SK-N-MC (cell line): ENCODE data around the gene TRMT2A.

ENCODE experiments used
- EZH2 ChIP-seq: fragments of 200-600 bp; sonication (generic); IDR thresholded peaks from one replicate; pipeline ENCODE4 v1.6.1; 2017; ENCODE audit warnings: antibody characterized with exemption
- POLR2AphosphoS5 ChIP-seq: IDR thresholded peaks from 2 replicates; pipeline ENCODE4 v1.6.1; 2012; ENCODE audit warnings: mild to moderate bottlenecking, low read depth, low read length, borderline replicate concordance

- no peak for TF ChIP-seq EZH2
- no peak for TF ChIP-seq POLR2AphosphoS5
Measured at GRCh38 chr22:20090730-20091240, 26.2 kb downstream of the TRMT2A start.
